Measurements from ENCODE around the gene B4GALNT3. TPM values are rescaled to one million over a fixed set of nuclear protein-coding genes. Genes with fewer than 3 reads are reported as not detected.

B4GALNT3 gene
- total and polyA plus RNA-seq, 2 of the 13 experiments (the other 11 are each of a cell fraction or from before 2014, with no cell fraction given) = 3.2 to 4.4 TPM

DNA sequence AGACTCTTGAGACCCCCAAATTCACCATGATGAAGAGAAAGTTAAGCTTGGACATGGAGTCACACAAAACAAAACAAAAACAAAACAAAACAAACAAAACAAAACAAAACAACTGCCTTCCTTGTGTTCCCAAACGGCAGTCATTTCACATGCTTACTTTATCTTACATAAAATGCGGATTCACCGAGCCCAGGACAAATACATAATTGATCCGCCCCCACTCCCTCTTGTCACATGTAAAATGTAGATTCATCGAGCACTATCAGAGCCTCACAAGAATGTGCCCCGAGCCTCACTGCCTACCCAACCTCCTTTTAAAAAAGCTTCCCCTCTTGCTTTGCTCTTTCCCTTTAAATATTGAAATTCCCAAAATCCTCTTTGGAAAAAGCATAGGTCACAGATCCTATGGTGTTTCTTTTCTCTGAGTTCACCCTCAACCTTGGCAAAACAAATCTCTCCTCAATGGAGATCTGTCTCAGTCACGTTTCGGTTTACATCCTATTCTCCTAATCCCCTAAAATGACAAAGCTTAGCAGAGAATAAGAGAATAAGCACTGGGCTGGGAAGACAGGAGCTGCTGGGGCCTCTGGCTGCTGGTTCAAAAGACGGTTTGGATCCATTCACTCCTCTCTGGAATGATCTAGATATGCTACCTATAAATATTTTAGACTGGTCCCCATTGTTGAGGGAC is 119.8 kb downstream of the B4GALNT3 start:
- Histone ChIP-seq H3K9ac (ENCODE audit: insufficient read depth, low read depth, low read length) (no peak overlapping the region), H4K20me1 (ENCODE audit: insufficient read depth, low read length) (no peaks in the 10 kb centered on the region), H3K4me1 (ENCODE audit: insufficient read depth, low read length) (peaks cover 97% of the 10 kb centered on the region), H3K4me3 (replicated peaks in 1 of 3; ENCODE audit: insufficient read depth in 1 of 3, low read depth in 2 of 3, low read length in 3 of 3) (no peak overlapping the region), H3K79me2 (ENCODE audit: insufficient read depth, low read length) (no peaks in the 10 kb centered on the region), H3K9me3 (ENCODE audit: low read length) (no peaks in the 10 kb centered on the region), H3K27ac (ENCODE audit: extremely low read length, insufficient read depth, low read length) (peak overlapping the region; percentile 86), H3K36me3 (replicated peaks in 1 of 2; ENCODE audit: control insufficient read depth in 1 of 2, insufficient read depth in 2 of 2, low read length in 2 of 2) (no peaks in the 10 kb centered on the region), H2AFZ (ENCODE audit: low read length) (no peak overlapping the region), H3K27me3 (ENCODE audit: control insufficient read depth in 1 of 2, insufficient read depth in 2 of 2, low read length in 2 of 2) (no peaks in the 10 kb centered on the region), H3K4me2 (ENCODE audit: low read depth, low read length) (no peak overlapping the region)
- intact Hi-C loops (cut with micrococcal nuclease; ENCODE audit: unreplicated experiment) (loop anchor here (5.0 to 10.0 kb wide), 3 partner anchors 38 to 1025 kb away; no protein-coding TSS in a partner anchor), in situ Hi-C loops (cut with HindIII; ENCODE audit: extremely low pct_ligation_motif_present, low pct_unique_long_range_greater_than_20kb) (loop anchor here (10.0 kb wide), 1 partner anchor 235 kb away; no protein-coding TSS in a partner anchor)
- DNase-seq (ENCODE audit: low spot score) (no peak), FAIRE-seq (no peak), ATAC-seq (no peak)
- ChIA-PET CTCF (ENCODE audit: low intra/inter-chr PET ratio, low total read pairs) (no interaction called here), POLR2A (no interaction called here)
- TF ChIP-seq ZNF232 (CRISPR knock-in tag; IDR thresholded peaks at IDR 0.05; ENCODE audit: borderline replicate concordance) = peak; percentile 20; the same call in 1 of the 2 replicates
- TF ChIP-seq, protein P1, sequence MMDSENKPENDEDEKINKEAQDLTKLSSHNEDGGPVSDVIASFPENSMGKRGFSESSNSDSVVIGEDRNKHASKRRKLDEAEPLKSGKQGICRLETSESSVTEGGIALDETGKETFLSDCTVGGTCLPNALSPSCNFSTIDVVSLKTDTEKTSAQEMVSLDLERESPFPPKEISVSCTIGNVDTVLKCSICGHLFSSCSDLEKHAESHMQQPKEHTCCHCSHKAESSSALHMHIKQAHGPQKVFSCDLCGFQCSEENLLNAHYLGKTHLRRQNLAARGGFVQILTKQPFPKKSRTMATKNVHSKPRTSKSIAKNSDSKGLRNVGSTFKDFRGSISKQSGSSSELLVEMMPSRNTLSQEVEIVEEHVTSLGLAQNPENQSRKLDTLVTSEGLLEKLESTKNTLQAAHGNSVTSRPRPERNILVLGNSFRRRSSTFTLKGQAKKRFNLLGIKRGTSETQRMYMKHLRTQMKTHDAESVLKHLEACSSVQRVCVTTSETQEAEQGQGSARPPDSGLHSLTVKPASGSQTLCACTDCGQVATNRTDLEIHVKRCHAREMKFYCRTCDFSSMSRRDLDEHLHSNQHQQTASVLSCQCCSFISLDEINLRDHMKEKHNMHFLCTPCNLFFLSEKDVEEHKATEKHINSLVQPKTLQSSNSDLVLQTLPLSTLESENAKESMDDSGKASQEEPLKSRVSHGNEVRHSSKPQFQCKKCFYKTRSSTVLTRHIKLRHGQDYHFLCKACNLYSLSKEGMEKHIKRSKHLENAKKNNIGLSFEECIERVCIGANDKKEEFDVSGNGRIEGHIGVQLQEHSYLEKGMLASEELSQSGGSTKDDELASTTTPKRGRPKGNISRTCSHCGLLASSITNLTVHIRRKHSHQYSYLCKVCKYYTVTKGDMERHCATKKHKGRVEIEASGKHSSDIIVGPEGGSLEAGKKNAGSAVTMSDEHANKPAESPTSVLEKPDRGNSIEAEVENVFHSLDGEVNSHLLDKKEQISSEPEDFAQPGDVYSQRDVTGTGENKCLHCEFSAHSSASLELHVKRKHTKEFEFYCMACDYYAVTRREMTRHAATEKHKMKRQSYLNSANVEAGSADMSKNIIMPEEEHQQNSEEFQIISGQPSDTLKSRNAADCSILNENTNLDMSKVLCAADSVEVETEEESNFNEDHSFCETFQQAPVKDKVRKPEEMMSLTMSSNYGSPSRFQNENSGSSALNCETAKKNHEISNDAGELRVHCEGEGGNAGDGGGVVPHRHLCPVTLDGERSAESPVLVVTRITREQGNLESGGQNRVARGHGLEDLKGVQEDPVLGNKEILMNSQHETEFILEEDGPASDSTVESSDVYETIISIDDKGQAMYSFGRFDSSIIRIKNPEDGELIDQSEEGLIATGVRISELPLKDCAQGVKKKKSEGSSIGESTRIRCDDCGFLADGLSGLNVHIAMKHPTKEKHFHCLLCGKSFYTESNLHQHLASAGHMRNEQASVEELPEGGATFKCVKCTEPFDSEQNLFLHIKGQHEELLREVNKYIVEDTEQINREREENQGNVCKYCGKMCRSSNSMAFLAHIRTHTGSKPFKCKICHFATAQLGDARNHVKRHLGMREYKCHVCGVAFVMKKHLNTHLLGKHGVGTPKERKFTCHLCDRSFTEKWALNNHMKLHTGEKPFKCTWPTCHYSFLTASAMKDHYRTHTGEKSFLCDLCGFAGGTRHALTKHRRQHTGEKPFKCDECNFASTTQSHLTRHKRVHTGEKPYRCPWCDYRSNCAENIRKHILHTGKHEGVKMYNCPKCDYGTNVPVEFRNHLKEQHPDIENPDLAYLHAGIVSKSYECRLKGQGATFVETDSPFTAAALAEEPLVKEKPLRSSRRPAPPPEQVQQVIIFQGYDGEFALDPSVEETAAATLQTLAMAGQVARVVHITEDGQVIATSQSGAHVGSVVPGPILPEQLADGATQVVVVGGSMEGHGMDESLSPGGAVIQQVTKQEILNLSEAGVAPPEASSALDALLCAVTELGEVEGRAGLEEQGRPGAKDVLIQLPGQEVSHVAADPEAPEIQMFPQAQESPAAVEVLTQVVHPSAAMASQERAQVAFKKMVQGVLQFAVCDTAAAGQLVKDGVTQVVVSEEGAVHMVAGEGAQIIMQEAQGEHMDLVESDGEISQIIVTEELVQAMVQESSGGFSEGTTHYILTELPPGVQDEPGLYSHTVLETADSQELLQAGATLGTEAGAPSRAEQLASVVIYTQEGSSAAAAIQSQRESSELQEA (CRISPR knock-in tag; IDR thresholded peaks at IDR 0.05; ENCODE audit: not compliant biosample characterization) = no peak
- WGBS (ENCODE audit: low lambda C conversion rate) = 78% methylated on average over 9 of the region's 9 CpGs
- BruUV-seq (replicated peaks) = no TSS peak
